HL-60 (cell line): Measurements from ENCODE around the gene CLSTN2.

Experiments used
- DNase-seq, 2 experiments: peaks; one replicate each; pipeline ENCODE4 v3.0.0-alpha.2; 2010 to 2020; ENCODE audit warnings: low read depth in 1 of 2, low spot score in 1 of 2
- H3K27ac ChIP-seq: fragments of 250-450 bp; sonication (Bioruptor Pico); replicated peaks from 2 replicates; pipeline ENCODE4 v1.5.1; 2020; ENCODE audit warnings: mild to moderate bottlenecking, moderate library complexity
- H3K27me3 ChIP-seq: fragments of 250-450 bp; sonication (Bioruptor Pico); 2 replicates; pipeline ENCODE4 v1.5.1; 2021; ENCODE audit warnings: mild to moderate bottlenecking, moderate library complexity; ENCODE audit not compliant: insufficient read depth, poor library complexity, severe bottlenecking
- H3K4me3 ChIP-seq: replicated peaks from 2 replicates; pipeline ENCODE4 v1.5.1; 2011; ENCODE audit warnings: mild to moderate bottlenecking, control low read depth, low read length; ENCODE audit not compliant: insufficient read depth
- GABPA ChIP-seq: IDR thresholded peaks from 2 replicates; pipeline ENCODE4 v1.6.1; 2012; ENCODE audit warnings: low read depth
- POLR2AphosphoS5 ChIP-seq: IDR thresholded peaks from 2 replicates; pipeline ENCODE4 v1.6.1; 2012; ENCODE audit warnings: low read depth
- SPI1 ChIP-seq: IDR thresholded peaks from 2 replicates; pipeline ENCODE4 v1.6.1; 2012; ENCODE audit warnings: low read depth, mild to moderate bottlenecking, borderline replicate concordance
- TF ChIP-seq, protein P1 (sequence below): IDR thresholded peaks from 2 replicates; pipeline ENCODE4 v1.6.1; 2012; ENCODE audit warnings: low read depth; ENCODE audit not compliant: insufficient replicate concordance
- TF ChIP-seq, protein P2 (sequence below): IDR thresholded peaks from one replicate; pipeline ENCODE4 v1.5.1; 2011; ENCODE audit warnings: low read length, control low read depth, inconsistent platforms; ENCODE audit not compliant: insufficient read depth

Gene CLSTN2

DNA sequence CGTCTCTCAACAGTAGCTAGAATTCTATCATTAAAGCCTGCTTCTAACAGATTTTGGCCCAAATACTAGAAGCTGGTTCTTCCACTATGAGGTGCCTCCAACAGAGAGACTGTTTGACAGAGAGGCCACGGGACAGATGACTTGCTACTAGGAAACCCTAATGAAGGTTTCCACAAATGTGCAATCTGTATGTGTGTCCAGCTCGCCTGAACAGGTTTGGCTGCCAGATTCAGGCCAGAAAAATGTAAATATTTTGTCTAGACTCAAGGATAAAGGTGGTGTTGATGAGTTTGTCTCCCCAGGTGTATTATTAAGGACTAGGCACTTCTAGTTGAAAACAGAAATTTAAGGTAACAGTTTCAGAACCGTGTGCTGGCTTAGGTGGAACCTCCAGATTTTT lies 651.3 kb downstream of the CLSTN2 start:
- no peak for TF ChIP-seq SPI1
- TF ChIP-seq POLR2AphosphoS5, result no peak
- no peak for DNase-seq

DNA sequence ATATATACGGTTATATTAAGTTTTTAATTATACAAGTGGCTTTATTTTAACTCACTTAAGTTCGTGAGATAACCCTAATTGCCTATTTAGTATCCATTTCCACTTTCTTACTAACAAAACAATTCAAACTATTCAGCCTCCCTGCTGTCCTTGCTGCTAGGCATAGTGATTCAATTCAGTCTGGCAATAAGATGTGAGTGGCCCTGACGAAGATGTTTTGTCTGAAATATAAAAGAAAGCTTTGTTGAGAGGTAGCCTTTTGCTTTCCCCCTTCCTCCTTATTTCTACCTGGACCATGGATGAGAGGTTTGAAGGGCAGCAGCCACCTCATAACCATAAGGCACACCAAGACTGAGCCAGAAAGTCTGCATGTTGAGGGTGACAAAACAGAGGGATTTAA lies 653.6 kb downstream of the CLSTN2 start:
- Histone ChIP-seq H3K4me3 (no peak overlapping the region), H3K27me3 (no peaks in the 10 kb centered on the region), H3K27ac (no peak overlapping the region)
- TF ChIP-seq POLR2AphosphoS5, result no peak
- TF ChIP-seq, protein P1, sequence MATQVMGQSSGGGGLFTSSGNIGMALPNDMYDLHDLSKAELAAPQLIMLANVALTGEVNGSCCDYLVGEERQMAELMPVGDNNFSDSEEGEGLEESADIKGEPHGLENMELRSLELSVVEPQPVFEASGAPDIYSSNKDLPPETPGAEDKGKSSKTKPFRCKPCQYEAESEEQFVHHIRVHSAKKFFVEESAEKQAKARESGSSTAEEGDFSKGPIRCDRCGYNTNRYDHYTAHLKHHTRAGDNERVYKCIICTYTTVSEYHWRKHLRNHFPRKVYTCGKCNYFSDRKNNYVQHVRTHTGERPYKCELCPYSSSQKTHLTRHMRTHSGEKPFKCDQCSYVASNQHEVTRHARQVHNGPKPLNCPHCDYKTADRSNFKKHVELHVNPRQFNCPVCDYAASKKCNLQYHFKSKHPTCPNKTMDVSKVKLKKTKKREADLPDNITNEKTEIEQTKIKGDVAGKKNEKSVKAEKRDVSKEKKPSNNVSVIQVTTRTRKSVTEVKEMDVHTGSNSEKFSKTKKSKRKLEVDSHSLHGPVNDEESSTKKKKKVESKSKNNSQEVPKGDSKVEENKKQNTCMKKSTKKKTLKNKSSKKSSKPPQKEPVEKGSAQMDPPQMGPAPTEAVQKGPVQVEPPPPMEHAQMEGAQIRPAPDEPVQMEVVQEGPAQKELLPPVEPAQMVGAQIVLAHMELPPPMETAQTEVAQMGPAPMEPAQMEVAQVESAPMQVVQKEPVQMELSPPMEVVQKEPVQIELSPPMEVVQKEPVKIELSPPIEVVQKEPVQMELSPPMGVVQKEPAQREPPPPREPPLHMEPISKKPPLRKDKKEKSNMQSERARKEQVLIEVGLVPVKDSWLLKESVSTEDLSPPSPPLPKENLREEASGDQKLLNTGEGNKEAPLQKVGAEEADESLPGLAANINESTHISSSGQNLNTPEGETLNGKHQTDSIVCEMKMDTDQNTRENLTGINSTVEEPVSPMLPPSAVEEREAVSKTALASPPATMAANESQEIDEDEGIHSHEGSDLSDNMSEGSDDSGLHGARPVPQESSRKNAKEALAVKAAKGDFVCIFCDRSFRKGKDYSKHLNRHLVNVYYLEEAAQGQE, result no peak
- no peak for TF ChIP-seq GABPA
- TF ChIP-seq, protein P2, sequence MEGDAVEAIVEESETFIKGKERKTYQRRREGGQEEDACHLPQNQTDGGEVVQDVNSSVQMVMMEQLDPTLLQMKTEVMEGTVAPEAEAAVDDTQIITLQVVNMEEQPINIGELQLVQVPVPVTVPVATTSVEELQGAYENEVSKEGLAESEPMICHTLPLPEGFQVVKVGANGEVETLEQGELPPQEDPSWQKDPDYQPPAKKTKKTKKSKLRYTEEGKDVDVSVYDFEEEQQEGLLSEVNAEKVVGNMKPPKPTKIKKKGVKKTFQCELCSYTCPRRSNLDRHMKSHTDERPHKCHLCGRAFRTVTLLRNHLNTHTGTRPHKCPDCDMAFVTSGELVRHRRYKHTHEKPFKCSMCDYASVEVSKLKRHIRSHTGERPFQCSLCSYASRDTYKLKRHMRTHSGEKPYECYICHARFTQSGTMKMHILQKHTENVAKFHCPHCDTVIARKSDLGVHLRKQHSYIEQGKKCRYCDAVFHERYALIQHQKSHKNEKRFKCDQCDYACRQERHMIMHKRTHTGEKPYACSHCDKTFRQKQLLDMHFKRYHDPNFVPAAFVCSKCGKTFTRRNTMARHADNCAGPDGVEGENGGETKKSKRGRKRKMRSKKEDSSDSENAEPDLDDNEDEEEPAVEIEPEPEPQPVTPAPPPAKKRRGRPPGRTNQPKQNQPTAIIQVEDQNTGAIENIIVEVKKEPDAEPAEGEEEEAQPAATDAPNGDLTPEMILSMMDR, result no peak
- no peak for TF ChIP-seq SPI1
- no peak for DNase-seq

More for the DNA sequence above, 651.3 kb downstream of the CLSTN2 start:
- Histone ChIP-seq H3K4me3 (no peak overlapping the region), H3K27me3 (no peaks in the 10 kb centered on the region), H3K27ac (no peak overlapping the region)

DNA sequence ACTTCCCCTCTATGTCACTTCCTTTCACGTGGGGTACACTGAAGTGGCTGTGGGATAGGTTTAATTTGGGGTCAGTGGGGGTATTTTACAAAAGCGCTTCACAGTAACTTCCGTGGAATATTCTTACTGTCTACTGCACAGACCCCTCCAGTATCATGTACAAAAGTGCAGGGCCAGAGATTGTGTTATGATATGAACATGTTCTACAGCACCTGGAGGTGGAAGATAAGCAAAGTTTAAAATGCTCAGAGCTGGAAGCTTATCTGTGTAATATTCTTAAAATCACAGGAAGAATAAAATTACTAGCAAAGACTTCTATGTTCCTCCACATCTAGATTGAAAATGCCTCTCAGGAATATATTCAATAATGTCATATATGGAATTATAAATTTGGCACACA lies 658.8 kb downstream of the CLSTN2 start:
- Histone ChIP-seq H3K27ac (no peak overlapping the region), H3K4me3 (no peak overlapping the region), H3K27me3 (no peaks in the 10 kb centered on the region)
- DNase-seq, result no peak
- no peak for TF ChIP-seq POLR2AphosphoS5
- TF ChIP-seq, protein P2, result no peak
- TF ChIP-seq, protein P1, result no peak
- no peak for TF ChIP-seq SPI1
- no peak for TF ChIP-seq GABPA

DNA sequence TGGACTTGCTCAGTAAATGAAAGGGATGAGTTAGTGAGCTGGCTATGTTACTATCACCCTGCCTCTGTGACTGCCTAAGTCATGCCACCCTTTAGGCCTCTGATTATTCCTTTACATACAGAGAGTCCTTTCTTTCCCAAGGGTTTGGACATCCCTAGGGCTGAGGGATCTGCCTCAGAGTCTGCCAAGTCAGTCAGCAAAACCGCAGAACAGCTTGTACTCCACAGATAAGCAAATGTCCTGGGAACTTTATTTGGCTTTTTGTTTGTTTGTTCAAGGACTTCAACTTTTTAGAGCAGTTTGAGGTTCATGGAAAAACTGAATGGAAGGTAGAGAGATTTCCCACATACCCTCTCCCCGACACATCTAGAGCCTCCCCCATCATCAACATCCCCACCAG lies 660.3 kb downstream of the CLSTN2 start:
- no peak overlapping the region for H3K27ac ChIP-seq
- H3K4me3 ChIP-seq, result no peak overlapping the region
- H3K27me3 ChIP-seq, result no peaks in the 10 kb centered on the region
- DNase-seq, result no peak
- TF ChIP-seq, protein P2, result no peak
- TF ChIP-seq, protein P1, result no peak
- no peak for TF ChIP-seq SPI1
- TF ChIP-seq POLR2AphosphoS5, result no peak
- TF ChIP-seq GABPA, result no peak
